LNCaP clone FGC (cell line): ENCODE results near the gene BHLHA15.

Experiments
- DNase-seq: peaks from one replicate; pipeline ENCODE4 v3.0.0-alpha.2; 2011; ENCODE audit warnings: low read depth
- H3K4me3 ChIP-seq: 2 replicates; pipeline ENCODE4 v1.5.1; 2011; ENCODE audit warnings: mild to moderate bottlenecking, low read depth, low read length, control low read depth
- CTCF ChIP-seq: IDR thresholded peaks from 2 replicates; pipeline ENCODE4 v1.5.1; 2012; ENCODE audit warnings: mild to moderate bottlenecking; ENCODE audit not compliant: control insufficient read depth, insufficient read depth; ENCODE audit errors: extremely low read depth

Gene BHLHA15

GRCh38 chr7:98223351-98223897 lies 12.2 kb downstream of the BHLHA15 start:
- TF ChIP-seq CTCF: no peak
- no peak overlapping the region for H3K4me3 ChIP-seq
- no peak for DNase-seq

- no peak for TF ChIP-seq CTCF
- DNase-seq: no peak
- no peak overlapping the region for H3K4me3 ChIP-seq
These were observed 12.9 kb downstream of the BHLHA15 start for GRCh38 chr7:98223898-98224700.

- no peak for TF ChIP-seq CTCF
- H3K4me3 ChIP-seq: no peak overlapping the region
- DNase-seq: no peak
These were observed 13.5 kb downstream of the BHLHA15 start for GRCh38 chr7:98224701-98225181.

GRCh38 chr7:98225913-98226614 lies 14.8 kb downstream of the BHLHA15 start:
- peak; percentile 82 for DNase-seq
- no peak overlapping the region for H3K4me3 ChIP-seq
- no peak for TF ChIP-seq CTCF

GRCh38 chr7:98227939-98228338 lies 16.7 kb downstream of the BHLHA15 start:
- no peak for DNase-seq
- no peak overlapping the region for H3K4me3 ChIP-seq
- no peak for TF ChIP-seq CTCF

- DNase-seq: no peak
- no peak overlapping the region for H3K4me3 ChIP-seq
- no peak for TF ChIP-seq CTCF
These were observed 17.6 kb downstream of the BHLHA15 start for GRCh38 chr7:98228801-98229200.
